Mammary epithelial cell (primary cell): Measurements from ENCODE around the gene BRPF3.

Experiments used
- CTCF ChIP-seq, 2 donors: IDR thresholded peaks in 1 of 2; conservative IDR thresholded peaks in 1 of 2; 2 replicates each; pipeline ENCODE4 v1.5.1; 2011 to 2012; ENCODE audit warnings: inconsistent platforms in 2 of 2, low read length in 2 of 2, mild to moderate bottlenecking in 2 of 2, control low read depth in 1 of 2, low read depth in 1 of 2; ENCODE audit not compliant: insufficient read depth in 1 of 2; ENCODE audit errors: extremely low read depth in 1 of 2
- EZH2 ChIP-seq: IDR thresholded peaks from 2 replicates; pipeline ENCODE4 v1.6.1; 2012; ENCODE audit warnings: low read length, inconsistent platforms, borderline replicate concordance

- TF ChIP-seq CTCF (conservative IDR thresholded peaks at IDR 0.05 in 1 of 2, IDR thresholded peaks at IDR 0.05 in 1 of 2; ENCODE audit: extremely low read depth in 1 of 2, insufficient read depth in 1 of 2, low read depth in 1 of 2, low read length in 2 of 2) (no peak), EZH2 (no peak)
These were observed 83.9 kb downstream of the BRPF3 start for GRCh38 chr6:36280467-36280866.
